ENCODE results near the gene ZNF761.
"Not testable (repeated sequence)": the region's sequence is repeated elsewhere in the genome, so short reads cannot be mapped to it uniquely, and the experiment has no call there.

Gene ZNF761

DNA sequence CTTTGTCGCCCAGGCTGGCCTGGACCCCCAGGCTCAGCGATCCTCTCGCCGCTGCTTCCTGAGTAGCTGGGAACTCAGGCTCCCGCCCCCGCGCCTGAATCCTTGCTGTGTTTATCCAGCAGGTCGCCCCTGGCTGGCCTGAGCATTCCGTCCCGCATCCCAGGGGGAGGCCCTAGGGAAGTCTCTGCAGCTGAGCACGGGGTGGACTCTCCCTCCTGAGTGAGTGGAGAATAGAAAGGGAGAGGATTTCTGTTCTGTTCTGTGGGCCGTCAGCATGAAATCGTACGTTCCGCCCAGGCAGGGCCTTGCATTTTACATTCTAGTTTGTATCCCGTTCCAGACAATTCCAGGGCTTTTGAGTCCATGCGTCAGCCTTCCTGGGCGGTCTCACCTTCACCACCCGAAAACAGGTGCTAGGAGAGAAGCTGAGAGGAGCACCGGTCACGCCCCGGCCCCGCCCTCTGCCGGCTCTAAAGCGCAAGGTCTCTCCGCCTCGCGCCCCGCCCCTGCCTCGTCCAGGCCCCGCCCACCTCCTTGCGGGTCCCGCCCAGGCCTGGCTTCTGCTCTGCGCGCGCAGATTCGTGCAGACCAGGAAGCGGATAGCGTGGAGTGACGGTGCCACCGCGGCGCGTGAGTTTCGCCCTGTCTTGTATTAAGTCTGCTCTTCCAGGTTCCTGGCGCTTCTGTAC, at the start of gene ZNF761:
Gene ZNF761 (plus strand): TSS at position 586 of the 689 bp plus-strand sequence. CDS start 15,285 bp downstream, outside the sequence.
- peak; percentile 87 for DNase-seq
- in situ Hi-C loops (cut with MboI; ENCODE audit: low pct_unique_long_range_greater_than_20kb, low sequenced_read_pairs), result no loop called here

DNA sequence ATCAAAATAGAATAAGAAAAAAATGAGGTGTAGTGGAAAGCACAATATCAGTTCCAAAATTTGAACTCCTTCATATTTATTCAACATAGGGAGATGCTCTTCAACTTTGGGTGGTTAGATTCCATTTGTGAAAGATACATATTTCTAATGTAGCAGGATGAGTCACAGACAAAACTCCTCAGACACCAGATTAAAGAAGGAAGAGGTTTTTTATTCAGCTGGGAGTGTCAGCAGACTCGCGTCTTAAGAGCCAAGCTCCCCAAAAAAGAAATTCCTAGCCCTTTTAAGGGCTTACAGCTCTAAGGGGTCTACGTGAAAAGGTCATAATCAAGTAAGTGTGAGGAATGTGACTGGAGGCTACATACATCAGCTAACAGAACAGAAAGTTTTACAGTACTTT, 43.6 kb upstream of the ZNF761 start:
- in situ Hi-C loops (cut with MboI; ENCODE audit: low pct_unique_long_range_greater_than_20kb, low sequenced_read_pairs), result no loop called here

DNA sequence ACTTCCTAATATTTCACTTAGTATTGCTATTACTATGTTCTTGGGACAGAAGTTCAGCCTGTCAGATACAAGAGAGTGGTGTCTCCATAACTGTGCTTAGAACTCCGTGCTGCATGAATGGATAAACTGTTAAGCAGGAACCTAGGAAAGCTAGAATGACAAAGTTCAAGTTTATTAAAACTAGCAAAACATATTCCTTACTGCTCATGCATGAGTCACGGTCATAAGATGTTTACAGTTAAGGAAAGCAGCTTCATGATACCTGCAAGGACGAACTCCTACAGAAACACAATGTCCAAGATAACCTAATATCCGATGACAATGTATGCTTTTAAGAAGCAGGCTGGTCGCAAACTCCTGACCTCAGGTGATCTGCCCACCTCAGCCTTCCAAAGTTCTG, 42.9 kb upstream of the ZNF761 start:
- no peak for DNase-seq
- in situ Hi-C loops (cut with MboI; ENCODE audit: low pct_unique_long_range_greater_than_20kb, low sequenced_read_pairs), result no loop called here

More for the DNA sequence above, 43.6 kb upstream of the ZNF761 start:
- DNase-seq, result no peak

DNA sequence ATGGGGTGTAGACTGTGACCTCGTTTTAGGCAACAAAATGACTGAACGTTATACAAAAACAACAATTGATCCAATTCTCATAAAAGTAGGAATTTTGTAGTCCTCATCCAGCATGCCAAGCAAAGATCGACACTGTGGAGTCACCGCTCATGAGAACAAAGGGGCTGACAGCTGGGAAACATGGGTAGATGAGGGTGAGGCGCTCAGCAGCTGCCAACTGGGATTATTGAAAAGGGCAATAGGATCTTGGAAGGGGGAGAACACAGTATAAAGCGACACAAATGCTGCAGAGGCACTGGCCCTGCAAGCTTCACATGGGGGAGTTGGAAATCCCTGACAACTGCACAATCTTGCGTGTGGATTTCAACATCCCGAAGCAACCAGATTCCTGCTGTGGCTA, 42.2 kb upstream of the ZNF761 start:
- DNase-seq, result no peak
- in situ Hi-C loops (cut with MboI; ENCODE audit: low pct_unique_long_range_greater_than_20kb, low sequenced_read_pairs), result no loop called here

DNA sequence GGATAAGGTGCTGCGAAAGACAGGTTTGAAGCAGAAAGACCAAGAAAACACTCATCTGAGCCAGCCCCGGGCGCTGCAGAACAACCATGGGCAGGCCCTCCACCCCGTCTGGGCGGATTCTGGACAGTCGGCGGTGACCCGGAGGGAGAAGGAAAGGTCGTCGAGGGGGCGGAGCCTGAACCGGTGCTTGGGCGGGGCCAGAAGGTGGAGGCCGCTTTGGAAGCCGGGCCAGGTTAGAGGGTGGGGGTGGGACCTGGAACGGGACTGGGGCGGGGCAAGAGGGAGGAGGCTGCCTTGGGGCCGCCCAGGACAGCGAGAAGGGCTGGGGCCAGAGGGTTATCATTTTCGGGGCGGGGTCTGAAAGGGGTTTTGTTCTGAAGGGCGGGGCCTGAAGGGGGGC, 41.8 kb upstream of the ZNF761 start:
- no peak for DNase-seq
- in situ Hi-C loops (cut with MboI; ENCODE audit: low pct_unique_long_range_greater_than_20kb, low sequenced_read_pairs), result no loop called here

DNA sequence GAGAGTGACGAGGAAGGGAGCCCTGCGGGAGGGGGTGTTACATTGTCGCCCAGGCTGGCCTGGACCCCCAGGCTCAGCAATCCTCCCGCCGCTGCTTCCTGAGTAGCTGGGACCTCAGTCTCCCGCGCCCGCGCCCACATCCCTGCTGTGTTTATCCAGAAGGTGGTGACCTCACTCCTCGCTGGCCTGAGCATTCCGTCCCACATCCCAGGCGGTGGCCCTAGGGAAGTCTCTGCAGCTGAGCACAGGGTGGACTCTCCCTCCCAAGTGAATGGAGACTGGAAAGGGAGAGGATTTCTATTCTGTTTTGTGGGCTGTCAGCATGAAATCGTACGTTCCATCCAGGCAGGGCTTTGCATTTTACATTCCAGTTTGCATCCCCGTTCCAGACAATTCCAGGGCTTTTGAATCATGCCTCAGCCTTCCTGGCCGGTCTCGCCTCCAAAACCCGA, 37.2 kb upstream of the ZNF761 start:
- no peak for DNase-seq
- in situ Hi-C loops (cut with MboI; ENCODE audit: low pct_unique_long_range_greater_than_20kb, low sequenced_read_pairs), result no loop called here

DNA sequence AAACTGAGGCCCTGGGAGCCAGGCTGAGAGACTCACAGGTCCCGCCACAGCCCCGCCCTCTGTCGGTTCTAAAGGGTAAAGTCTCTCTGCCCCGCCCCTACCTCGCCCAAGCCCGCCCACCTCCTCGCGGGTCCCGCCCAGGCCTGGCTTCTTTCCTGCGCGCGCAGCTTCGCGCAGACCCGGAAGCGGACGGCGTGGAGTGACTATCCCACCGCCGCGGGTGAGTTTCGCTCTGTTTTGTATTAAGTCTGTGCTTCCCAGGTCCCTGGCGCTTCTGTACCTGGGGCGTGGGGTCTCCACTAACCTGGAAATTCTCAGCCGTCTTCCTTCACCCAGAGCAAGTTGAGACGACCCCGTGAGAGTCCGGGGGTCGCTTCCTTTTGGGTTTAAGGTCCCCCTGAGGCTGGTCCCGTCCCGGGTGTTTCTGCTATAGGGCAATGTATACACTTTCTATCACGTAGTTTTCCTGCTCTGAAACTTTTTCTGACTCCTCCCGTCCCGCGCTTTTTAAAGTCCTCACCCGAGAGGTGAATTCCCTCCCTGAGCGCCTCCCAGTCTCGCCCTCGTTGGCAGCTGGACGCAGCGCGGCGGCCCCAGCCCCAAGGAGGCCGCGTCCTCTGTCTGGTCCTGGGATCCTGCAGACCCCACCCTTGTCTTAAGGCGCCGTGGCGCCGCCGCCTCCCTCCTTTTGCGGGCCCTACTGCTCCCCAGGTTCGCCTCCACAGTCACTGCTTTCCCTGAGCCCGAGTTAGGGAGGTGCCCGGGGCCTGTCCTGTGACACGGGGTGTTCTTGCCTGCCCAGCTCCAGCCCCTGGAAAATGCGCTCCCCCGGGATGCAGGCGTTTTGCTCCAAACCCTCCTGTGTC, 36.6 kb upstream of the ZNF761 start, which contains the start of gene ZNF765:
Gene ZNF765 (plus strand): TSS at position 176 of the 866 bp plus-strand sequence. CDS start 2,867 bp downstream, outside the sequence.
- in situ Hi-C loops (cut with MboI; ENCODE audit: low pct_unique_long_range_greater_than_20kb, low sequenced_read_pairs), result no loop called here
- peak; percentile 76 for DNase-seq

DNA sequence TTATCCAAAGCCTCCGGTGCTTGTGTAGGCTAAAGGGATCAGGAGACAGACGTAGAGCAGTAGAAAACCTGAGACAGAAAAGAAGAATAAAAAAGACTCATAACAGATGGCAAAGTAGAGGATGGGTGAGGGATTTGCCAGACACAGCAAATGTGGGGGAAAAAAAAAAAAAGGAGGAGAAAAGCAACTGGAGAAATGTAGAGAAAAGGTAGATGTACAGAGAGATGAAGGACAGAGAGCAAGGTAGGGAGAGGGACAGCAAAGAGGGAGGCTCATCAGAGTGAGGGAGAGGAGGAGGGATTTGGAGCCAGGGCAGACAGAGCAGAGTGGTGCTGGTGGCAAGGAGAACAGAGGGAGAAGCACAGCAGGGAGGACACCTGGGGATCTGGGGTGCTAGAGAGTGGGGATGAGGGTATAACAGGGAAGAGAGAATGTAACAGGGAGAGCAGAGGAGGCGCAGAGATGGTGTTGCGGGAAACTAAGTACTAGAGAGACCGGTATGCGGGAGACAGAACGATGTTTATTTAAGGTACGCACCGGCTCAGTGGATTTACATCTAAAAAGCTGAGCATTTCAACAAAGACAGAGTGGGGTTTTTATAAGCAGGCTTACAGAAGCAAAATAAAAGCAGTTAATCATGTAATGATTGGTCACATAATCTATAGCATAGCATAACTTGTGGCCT, 35.8 kb upstream of the ZNF761 start:
- not testable (repeated sequence) for DNase-seq

DNA sequence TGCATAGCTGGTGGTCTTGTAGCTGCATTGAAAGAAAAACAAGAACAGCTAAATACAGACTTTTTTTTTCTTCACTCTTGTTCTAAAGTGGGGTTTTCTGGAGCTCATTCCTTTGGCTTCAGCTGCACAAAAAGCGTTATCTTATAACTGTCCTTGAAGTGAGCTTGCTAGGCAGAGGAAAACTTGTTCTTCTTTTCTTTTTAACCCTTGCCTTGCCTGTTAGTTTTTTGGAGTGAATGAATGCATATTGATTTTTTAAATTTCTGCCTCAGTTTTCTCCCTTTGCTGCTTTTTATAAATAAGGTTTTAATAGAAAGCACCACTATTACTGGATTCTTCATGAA, 35.3 kb upstream of the ZNF761 start:
- no peak for DNase-seq
- in situ Hi-C loops (cut with MboI; ENCODE audit: low pct_unique_long_range_greater_than_20kb, low sequenced_read_pairs), result no loop called here

More for the DNA sequence above, 35.8 kb upstream of the ZNF761 start:
- in situ Hi-C loops (cut with MboI; ENCODE audit: low pct_unique_long_range_greater_than_20kb, low sequenced_read_pairs), result not testable (repeated sequence)

DNA sequence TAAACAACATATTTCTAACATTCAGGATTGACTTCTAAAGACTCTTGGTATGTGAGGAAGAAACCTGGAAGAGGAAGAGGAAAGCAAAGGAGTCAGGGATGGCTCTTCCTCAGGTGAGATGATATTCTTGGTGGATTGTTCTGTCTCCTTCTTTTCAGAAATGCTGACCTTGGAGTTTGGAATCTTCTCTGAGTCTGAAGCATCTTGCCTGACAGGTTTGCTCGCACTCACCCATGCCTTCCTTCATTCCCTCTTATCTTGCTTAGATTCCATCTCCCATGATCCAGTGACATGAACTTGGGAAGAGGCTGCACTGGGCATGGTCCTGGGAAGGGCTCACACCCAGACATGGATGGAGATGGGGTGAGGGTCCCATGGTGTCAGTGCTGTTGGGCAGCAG, 33.9 kb upstream of the ZNF761 start:
- DNase-seq; in situ Hi-C loops (cut with MboI; ENCODE audit: low pct_unique_long_range_greater_than_20kb, low sequenced_read_pairs): not testable (repeated sequence)

DNA sequence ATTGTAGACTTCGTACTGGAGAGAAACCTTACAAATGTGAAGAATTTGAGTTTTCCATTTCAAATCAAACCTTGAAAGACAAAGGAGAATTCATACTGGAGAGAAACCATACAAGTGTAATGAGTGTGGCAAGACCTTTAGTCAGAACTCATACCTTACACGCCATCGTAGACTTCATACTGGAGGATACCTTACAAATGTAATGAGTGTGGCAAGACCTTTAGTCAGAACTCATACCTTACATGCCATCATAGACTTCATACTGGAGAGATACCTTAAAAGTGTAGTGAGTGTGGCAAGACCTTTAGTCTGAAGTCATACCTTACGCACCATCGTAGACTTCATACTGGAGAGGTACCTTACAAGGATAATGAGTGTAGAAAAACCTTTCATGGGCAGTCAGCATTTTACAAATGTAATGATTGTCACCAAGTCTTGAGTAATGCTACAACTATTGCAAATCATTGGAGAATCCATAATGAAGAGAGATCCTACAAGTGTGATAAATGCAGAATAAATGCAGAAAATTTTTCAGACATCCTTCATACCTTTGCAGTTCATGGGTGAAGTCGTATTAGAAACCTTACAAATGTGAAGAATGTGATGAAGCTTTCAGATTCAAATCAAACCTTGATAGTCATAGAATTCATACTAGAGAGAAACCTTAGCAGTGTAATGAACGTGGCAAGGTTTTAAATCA, 22.1 kb upstream of the ZNF761 start:
- no peak for DNase-seq
- in situ Hi-C loops (cut with MboI; ENCODE audit: low pct_unique_long_range_greater_than_20kb, low sequenced_read_pairs), result no loop called here

DNA sequence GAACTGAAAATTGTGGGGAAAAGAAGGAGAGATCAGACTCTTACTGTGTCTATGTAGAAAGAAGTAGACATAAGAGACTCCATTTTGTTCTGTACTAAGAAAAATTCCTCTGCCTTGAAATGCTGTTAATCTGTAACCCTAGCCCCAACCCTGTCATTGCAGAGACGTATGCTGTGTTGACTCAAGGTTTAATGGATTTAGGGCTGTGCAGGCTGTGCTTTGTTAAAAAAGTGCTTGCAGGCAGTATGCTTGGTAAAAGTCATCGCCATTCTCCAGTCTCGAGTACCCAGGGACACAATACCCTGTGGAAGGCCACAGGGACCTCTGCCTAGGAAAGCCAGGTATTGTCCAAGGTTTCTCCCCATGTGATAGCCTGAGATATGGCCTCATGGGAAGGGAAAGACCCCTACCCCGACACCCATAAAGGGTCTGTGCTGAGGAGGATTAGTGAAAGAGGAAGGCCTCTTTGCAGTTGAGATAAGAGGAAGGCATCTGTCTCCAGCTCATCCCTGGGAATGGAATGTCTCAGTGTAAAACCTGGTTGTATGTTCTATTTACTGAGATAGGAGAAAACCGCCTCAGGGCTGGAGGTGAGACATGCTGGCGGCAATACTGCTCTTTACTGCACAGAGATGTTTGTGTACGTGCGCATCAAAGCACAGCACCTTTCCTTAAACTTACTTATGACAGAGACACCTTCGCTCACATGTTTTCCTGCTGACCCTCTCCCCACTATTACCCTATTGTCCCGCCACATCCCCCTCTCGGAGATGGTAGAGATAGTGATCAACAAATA, 11.1 kb upstream of the ZNF761 start:
- DNase-seq; in situ Hi-C loops (cut with MboI; ENCODE audit: low pct_unique_long_range_greater_than_20kb, low sequenced_read_pairs): not testable (repeated sequence)

DNA sequence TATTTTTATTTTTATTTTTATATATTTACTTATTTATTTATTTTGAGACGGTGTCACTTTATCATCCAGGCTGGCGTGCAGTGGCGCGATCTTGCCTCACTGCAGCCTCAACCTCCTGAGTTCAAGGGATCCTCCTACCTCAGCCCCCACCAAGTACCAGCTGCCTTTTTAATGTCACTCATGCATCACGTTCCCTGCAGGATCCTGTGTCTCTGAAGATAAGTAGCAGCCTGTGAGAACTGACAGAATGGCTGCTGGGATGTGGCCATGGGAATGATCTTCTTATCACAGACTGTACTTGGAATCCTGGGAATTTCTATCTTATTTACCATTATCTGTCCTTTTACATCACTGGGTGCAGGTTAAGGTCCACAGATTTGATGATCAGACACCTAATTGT, 9.2 kb upstream of the ZNF761 start:
- in situ Hi-C loops (cut with MboI; ENCODE audit: low pct_unique_long_range_greater_than_20kb, low sequenced_read_pairs), result no loop called here
- DNase-seq, result no peak

DNA sequence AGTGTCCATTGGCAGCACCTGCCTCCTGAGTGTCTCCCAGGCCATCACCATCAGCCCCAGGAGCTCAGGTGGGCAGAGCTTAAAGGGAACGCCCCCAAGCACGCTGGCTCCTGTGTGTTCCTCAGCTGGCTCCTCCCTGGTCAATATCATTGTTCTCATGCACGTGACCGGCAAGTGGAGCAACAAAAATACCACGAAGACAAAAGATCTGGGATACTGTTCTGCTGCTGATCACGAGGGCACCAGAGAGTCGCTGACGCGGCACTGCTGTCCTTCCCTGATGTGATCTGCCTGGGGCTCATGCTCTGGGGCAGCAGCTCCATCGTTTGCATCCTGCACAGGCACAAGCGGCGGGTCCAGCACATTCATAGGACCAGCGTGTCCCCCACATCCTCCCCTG, 8.7 kb upstream of the ZNF761 start:
- in situ Hi-C loops (cut with MboI; ENCODE audit: low pct_unique_long_range_greater_than_20kb, low sequenced_read_pairs); DNase-seq: not testable (repeated sequence)

DNA sequence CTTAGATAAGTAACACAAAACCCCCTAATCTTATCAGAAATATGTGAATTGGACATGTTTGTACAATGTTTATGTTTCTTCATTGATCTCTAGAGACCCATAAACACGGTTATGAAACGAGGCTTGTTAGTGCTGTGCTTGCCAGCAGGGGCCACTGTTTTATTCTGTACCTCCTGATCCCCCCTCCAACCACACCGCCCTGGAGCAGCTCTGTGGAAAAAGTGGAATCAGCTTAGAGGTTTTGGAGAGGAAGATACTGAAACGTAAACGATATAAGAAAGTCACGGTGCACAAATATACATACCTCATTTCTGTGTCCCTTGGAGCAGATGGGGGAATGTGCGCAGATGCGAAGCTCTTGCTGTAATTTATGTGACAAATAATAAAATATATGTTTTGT, 8.1 kb upstream of the ZNF761 start:
- DNase-seq; in situ Hi-C loops (cut with MboI; ENCODE audit: low pct_unique_long_range_greater_than_20kb, low sequenced_read_pairs): not testable (repeated sequence)

DNA sequence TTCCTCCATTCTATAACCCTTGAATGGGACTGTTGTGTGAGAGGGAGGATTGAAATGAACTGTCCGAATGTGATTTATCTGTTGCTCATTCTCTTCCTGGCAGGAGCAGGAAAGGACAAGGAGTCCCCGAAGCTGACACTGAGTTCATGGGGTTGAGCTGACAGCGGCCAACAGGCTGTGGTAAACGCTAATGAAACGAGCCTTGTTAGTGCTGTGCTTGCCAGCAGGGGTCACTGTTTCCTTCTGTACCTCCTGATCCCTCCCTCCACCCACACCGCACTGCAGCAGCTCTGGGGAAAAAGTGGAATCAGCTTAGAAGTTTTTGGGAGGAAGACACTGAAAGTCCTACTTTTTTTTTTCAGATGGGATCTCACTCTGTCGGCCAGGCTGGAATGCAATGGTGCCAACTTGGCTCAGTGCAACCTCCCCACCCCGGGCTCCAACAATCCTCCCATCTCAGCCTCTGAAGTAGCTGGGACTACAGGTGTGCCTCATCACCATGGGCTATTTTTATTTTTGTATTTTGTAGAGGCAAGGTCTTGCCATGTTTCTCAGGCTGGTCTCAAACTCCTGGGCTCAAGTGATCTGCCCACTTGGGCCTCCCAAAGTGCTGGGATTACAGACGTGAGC, 6.7 kb upstream of the ZNF761 start:
- in situ Hi-C loops (cut with MboI; ENCODE audit: low pct_unique_long_range_greater_than_20kb, low sequenced_read_pairs), result no loop called here

DNA sequence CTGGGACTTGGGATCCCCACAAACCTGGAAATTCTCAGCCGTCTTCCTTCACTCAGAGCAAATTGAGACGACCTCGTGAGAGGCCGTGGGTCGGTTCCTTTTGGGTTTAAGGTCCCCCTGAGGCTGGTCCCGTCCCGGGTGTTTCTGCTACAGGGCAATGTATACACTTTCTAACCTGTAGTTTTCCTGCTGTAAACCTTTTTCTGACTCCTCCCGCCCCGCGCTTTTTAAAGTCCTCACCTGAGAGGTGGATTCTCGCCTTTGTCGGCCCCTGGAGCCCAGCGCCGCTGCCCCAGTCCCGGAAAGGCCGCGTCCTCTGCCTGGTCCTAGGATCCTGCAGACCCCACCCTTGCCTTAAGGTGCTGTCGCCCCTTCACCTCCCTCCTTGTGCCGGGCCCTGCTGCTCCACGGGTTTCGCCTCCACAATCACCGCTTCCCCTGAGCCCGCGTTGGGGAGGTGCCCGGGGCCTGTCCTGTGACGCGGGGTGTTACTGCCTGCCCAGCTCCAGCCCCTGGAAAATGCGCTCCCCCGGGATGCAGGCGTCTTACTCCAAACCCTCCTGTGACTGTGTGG, 391 bp downstream of the ZNF761 start:
- peak; percentile 28 for DNase-seq
- in situ Hi-C loops (cut with MboI; ENCODE audit: low pct_unique_long_range_greater_than_20kb, low sequenced_read_pairs), result no loop called here

More for the DNA sequence above, 6.7 kb upstream of the ZNF761 start:
- DNase-seq, result peak; percentile 72

DNA sequence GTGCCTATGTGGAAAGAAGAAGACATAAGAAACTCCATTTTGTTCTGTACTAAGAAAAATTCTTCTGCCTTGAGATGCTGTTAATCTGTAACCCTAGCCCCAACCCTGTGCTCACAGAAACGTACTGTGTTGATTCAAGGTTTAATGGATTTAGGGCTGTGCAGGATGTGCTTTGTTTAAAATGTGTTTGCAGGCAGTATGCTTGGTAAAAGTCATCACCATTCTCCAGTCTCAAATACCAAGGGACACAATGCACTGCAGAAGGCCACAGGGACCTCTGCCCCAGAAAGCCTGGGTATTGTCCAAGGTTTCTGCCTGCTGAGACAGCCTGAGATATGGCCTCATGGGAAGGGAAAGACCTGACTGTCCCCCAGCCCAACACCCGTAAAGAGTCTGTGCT, 12.0 kb downstream of the ZNF761 start:
- in situ Hi-C loops (cut with MboI; ENCODE audit: low pct_unique_long_range_greater_than_20kb, low sequenced_read_pairs); DNase-seq: not testable (repeated sequence)

All from KBM-7 (cell line).